ENCODE measurements around the gene ARID1B.
A peak's percentile ranks its signal among the peaks of the same experiment; 100 is the strongest.

The ARID1B gene

DNA sequence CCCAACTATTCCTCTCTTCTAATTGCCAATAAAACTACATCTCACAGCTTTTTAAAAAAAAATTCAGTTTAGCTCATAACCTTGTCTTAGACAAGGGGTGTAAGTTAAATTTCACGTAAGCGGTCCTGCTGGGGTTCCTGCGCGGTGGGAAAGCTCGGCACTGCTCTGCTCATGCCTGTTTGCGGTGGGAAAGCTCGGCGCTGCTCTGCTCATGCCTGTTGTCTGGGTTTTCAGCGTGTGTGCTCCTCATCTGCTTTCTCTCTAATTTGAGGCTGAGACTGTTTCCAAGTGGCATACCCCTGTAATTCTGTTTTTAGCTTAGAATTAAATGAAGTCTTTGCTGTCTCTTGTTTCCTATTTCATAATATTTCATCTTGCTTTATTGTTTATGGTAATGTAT lies 18.6 kb downstream of the ARID1B start:
- no CpG with 5 or more reads among the region's 9 CpGs for WGBS, 2 donors (ENCODE audit: extremely low coverage in 2 of 2, insufficient read length in 2 of 2, insufficient replicate concordance in 1 of 2)
- peaks cover 18% of the 10 kb centered on the region for H3K79me1 ChIP-seq (ENCODE audit: low read depth, low read length)
- H2BK12ac ChIP-seq (ENCODE audit: low read length) = no peak overlapping the region
- H3K9ac ChIP-seq (ENCODE audit: low read depth, low read length, poor library complexity) = no peak overlapping the region
- H4K8ac ChIP-seq (ENCODE audit: low read depth, low read length) = no peak overlapping the region
- H4K91ac ChIP-seq (ENCODE audit: low read depth, low read length, poor library complexity) = no peak overlapping the region
- H3K18ac ChIP-seq (ENCODE audit: low read length) = no peak overlapping the region
- no peak overlapping the region for H3K23ac ChIP-seq (ENCODE audit: low read depth, low read length, poor library complexity)
- no peak for DNase-seq (ENCODE audit: low spot score)
- H3K4me2 ChIP-seq (ENCODE audit: insufficient read depth, low read length, poor library complexity, severe bottlenecking) = no peak overlapping the region
- no peak overlapping the region for H2AFZ ChIP-seq (ENCODE audit: low read length)
- no peak overlapping the region for H2BK5ac ChIP-seq (ENCODE audit: low read length)
- no peaks in the 10 kb centered on the region for H3K27me3 ChIP-seq (ENCODE audit: control insufficient read depth in 3 of 3, insufficient read depth in 3 of 3, low read depth in 1 of 3, low read length in 3 of 3)
- H3K4me3 ChIP-seq (ENCODE audit: low read length in 2 of 2) = no peak overlapping the region
- peaks cover 0 to 25% of the 10 kb centered on the region in 2 donors for H3K36me3 ChIP-seq (replicated peaks in 1 of 2; ENCODE audit: control insufficient read depth in 2 of 2, insufficient read depth in 2 of 2, low read length in 2 of 2)
- H3K27ac ChIP-seq (replicated peaks; ENCODE audit: low read length) = no peak overlapping the region
- peaks cover 9 to 13% of the 10 kb centered on the region in 2 donors for H3K4me1 ChIP-seq (ENCODE audit: control insufficient read depth in 2 of 2, insufficient read depth in 1 of 2, low read depth in 1 of 2, low read length in 2 of 2)
- no peak overlapping the region for H2BK15ac ChIP-seq (ENCODE audit: low read length)
- no peak overlapping the region for H3K14ac ChIP-seq (ENCODE audit: low read length)
- H2BK120ac ChIP-seq (ENCODE audit: low read depth, low read length) = no peak overlapping the region
- H3K9me3 ChIP-seq (replicated peaks in 1 of 2; ENCODE audit: control insufficient read depth in 2 of 2, insufficient read depth in 1 of 2, low read depth in 1 of 2, low read length in 2 of 2) = no peaks in the 10 kb centered on the region
- no peak overlapping the region for H2AK5ac ChIP-seq (ENCODE audit: low read depth, low read length)
- no peak overlapping the region for H3K4ac ChIP-seq (ENCODE audit: low read length)

GRCh38 chr6:156796627-156797026 lies 19.4 kb downstream of the ARID1B start:
- Histone ChIP-seq H2AK5ac (ENCODE audit: low read depth, low read length) (no peak overlapping the region), H2BK5ac (ENCODE audit: low read length) (no peak overlapping the region), H3K9me3 (replicated peaks in 1 of 2; ENCODE audit: control insufficient read depth in 2 of 2, insufficient read depth in 1 of 2, low read depth in 1 of 2, low read length in 2 of 2) (no peaks in the 10 kb centered on the region), H3K27ac (replicated peaks; ENCODE audit: low read length) (no peak overlapping the region), H3K27me3 (ENCODE audit: control insufficient read depth in 3 of 3, insufficient read depth in 3 of 3, low read depth in 1 of 3, low read length in 3 of 3) (no peaks in the 10 kb centered on the region), H3K36me3 (replicated peaks in 1 of 2; ENCODE audit: control insufficient read depth in 2 of 2, insufficient read depth in 2 of 2, low read length in 2 of 2) (peaks cover 0 to 25% of the 10 kb centered on the region in 2 donors), H4K91ac (ENCODE audit: low read depth, low read length, poor library complexity) (no peak overlapping the region), H2BK12ac (ENCODE audit: low read length) (no peak overlapping the region), H3K4me2 (ENCODE audit: insufficient read depth, low read length, poor library complexity, severe bottlenecking) (no peak overlapping the region), H4K8ac (ENCODE audit: low read depth, low read length) (no peak overlapping the region), H3K4me3 (ENCODE audit: low read length in 2 of 2) (no peak overlapping the region), H2BK120ac (ENCODE audit: low read depth, low read length) (no peak overlapping the region), H3K9ac (ENCODE audit: low read depth, low read length, poor library complexity) (no peak overlapping the region), H3K14ac (ENCODE audit: low read length) (no peak overlapping the region), H2BK15ac (ENCODE audit: low read length) (no peak overlapping the region), H3K18ac (ENCODE audit: low read length) (peak overlapping the region; percentile 2), H2AFZ (ENCODE audit: low read length) (no peak overlapping the region), H3K23ac (ENCODE audit: low read depth, low read length, poor library complexity) (no peak overlapping the region), H3K4me1 (ENCODE audit: control insufficient read depth in 2 of 2, insufficient read depth in 1 of 2, low read depth in 1 of 2, low read length in 2 of 2) (peaks cover 1 to 8% of the 10 kb centered on the region in 2 donors), H3K79me1 (ENCODE audit: low read depth, low read length) (peaks cover 18% of the 10 kb centered on the region), H3K4ac (ENCODE audit: low read length) (no peak overlapping the region)
- no CpG with 5 or more reads among the region's 3 CpGs for WGBS, 2 donors (ENCODE audit: extremely low coverage in 2 of 2, insufficient read length in 2 of 2, insufficient replicate concordance in 1 of 2)
- DNase-seq (ENCODE audit: low spot score) = no peak

- no CpG with 5 or more reads among the region's 19 CpGs for WGBS, 2 donors (ENCODE audit: extremely low coverage in 2 of 2, insufficient read length in 2 of 2, insufficient replicate concordance in 1 of 2)
- peaks cover 16% of the 10 kb centered on the region for H3K79me1 ChIP-seq (ENCODE audit: low read depth, low read length)
Measured at GRCh38 chr6:156797901-156798735, 20.9 kb downstream of the ARID1B start.

DNA sequence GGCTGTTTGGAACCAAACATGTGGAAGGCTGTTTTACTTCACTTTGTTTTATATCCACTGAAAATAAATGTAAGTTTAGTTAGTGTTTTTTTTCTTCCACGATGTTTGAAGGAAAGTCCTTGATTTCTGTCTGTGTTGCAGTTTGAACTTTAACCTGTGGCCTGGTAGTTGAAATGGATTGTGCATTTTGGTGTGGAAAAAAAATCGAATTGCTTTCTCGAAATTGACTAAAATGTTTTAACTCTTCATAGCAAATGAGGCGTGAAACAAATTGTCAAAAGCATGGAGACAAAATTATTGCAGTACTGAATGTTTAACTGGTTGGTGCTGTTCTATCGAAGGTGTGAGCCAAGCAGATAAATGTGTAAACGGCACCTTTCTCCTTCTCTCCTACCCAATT lies 24.5 kb downstream of the ARID1B start:
- Histone ChIP-seq H3K23ac (ENCODE audit: low read depth, low read length, poor library complexity) (no peak overlapping the region), H3K79me1 (ENCODE audit: low read depth, low read length) (peaks cover 16% of the 10 kb centered on the region), H3K4me2 (ENCODE audit: insufficient read depth, low read length, poor library complexity, severe bottlenecking) (no peak overlapping the region), H2AFZ (ENCODE audit: low read length) (no peak overlapping the region), H3K27me3 (ENCODE audit: control insufficient read depth in 3 of 3, insufficient read depth in 3 of 3, low read depth in 1 of 3, low read length in 3 of 3) (no peaks in the 10 kb centered on the region), H3K9me3 (replicated peaks in 1 of 2; ENCODE audit: control insufficient read depth in 2 of 2, insufficient read depth in 1 of 2, low read depth in 1 of 2, low read length in 2 of 2) (no peaks in the 10 kb centered on the region), H3K14ac (ENCODE audit: low read length) (no peak overlapping the region), H3K4me3 (ENCODE audit: low read length in 2 of 2) (no peak overlapping the region), H2BK12ac (ENCODE audit: low read length) (no peak overlapping the region), H2BK120ac (ENCODE audit: low read depth, low read length) (no peak overlapping the region), H2BK5ac (ENCODE audit: low read length) (no peak overlapping the region), H2AK5ac (ENCODE audit: low read depth, low read length) (no peak overlapping the region), H3K36me3 (replicated peaks in 1 of 2; ENCODE audit: control insufficient read depth in 2 of 2, insufficient read depth in 2 of 2, low read length in 2 of 2) (peaks cover 0 to 22% of the 10 kb centered on the region in 2 donors), H3K4me1 (ENCODE audit: control insufficient read depth in 2 of 2, insufficient read depth in 1 of 2, low read depth in 1 of 2, low read length in 2 of 2) (peaks cover 2% of the 10 kb centered on the region in 2 donors), H4K91ac (ENCODE audit: low read depth, low read length, poor library complexity) (no peak overlapping the region), H2BK15ac (ENCODE audit: low read length) (no peak overlapping the region), H4K8ac (ENCODE audit: low read depth, low read length) (no peak overlapping the region), H3K27ac (replicated peaks; ENCODE audit: low read length) (no peak overlapping the region), H3K4ac (ENCODE audit: low read length) (no peak overlapping the region), H3K18ac (ENCODE audit: low read length) (no peak overlapping the region), H3K9ac (ENCODE audit: low read depth, low read length, poor library complexity) (no peak overlapping the region)
- no peak for DNase-seq (ENCODE audit: low spot score)
- no CpG with 5 or more reads among the region's 6 CpGs for WGBS, 2 donors (ENCODE audit: extremely low coverage in 2 of 2, insufficient read length in 2 of 2, insufficient replicate concordance in 1 of 2)

More at GRCh38 chr6:156797901-156798735, 20.9 kb downstream of the ARID1B start:
- no peak overlapping the region for H3K14ac ChIP-seq (ENCODE audit: low read length)
- H3K4me1 ChIP-seq (ENCODE audit: control insufficient read depth in 2 of 2, insufficient read depth in 1 of 2, low read depth in 1 of 2, low read length in 2 of 2) = peaks cover 2 to 8% of the 10 kb centered on the region in 2 donors
- no peak overlapping the region for H4K8ac ChIP-seq (ENCODE audit: low read depth, low read length)
- H2AK5ac ChIP-seq (ENCODE audit: low read depth, low read length) = no peak overlapping the region
- no peak overlapping the region for H2AFZ ChIP-seq (ENCODE audit: low read length)
- no peak overlapping the region for H3K4me3 ChIP-seq (ENCODE audit: low read length in 2 of 2)
- H3K27ac ChIP-seq (replicated peaks; ENCODE audit: low read length) = no peak overlapping the region
- H4K91ac ChIP-seq (ENCODE audit: low read depth, low read length, poor library complexity) = no peak overlapping the region
- no peaks in the 10 kb centered on the region for H3K27me3 ChIP-seq (ENCODE audit: control insufficient read depth in 3 of 3, insufficient read depth in 3 of 3, low read depth in 1 of 3, low read length in 3 of 3)
- no peak overlapping the region for H3K4ac ChIP-seq (ENCODE audit: low read length)
- no peak overlapping the region for H3K23ac ChIP-seq (ENCODE audit: low read depth, low read length, poor library complexity)
- peak overlapping the region; percentile 41 for H3K18ac ChIP-seq (ENCODE audit: low read length)
- no peak overlapping the region for H2BK12ac ChIP-seq (ENCODE audit: low read length)
- H2BK120ac ChIP-seq (ENCODE audit: low read depth, low read length) = no peak overlapping the region
- H2BK15ac ChIP-seq (ENCODE audit: low read length) = no peak overlapping the region
- no peak overlapping the region for H3K9ac ChIP-seq (ENCODE audit: low read depth, low read length, poor library complexity)
- peaks cover 0 to 25% of the 10 kb centered on the region in 2 donors for H3K36me3 ChIP-seq (replicated peaks in 1 of 2; ENCODE audit: control insufficient read depth in 2 of 2, insufficient read depth in 2 of 2, low read length in 2 of 2)
- no peaks in the 10 kb centered on the region for H3K9me3 ChIP-seq (replicated peaks in 1 of 2; ENCODE audit: control insufficient read depth in 2 of 2, insufficient read depth in 1 of 2, low read depth in 1 of 2, low read length in 2 of 2)
- peak overlapping the region; percentile 19 for H2BK5ac ChIP-seq (ENCODE audit: low read length)
- H3K4me2 ChIP-seq (ENCODE audit: insufficient read depth, low read length, poor library complexity, severe bottlenecking) = no peak overlapping the region
- DNase-seq (ENCODE audit: low spot score) = no peak
